GM18873 (cell line): ENCODE results near the gene PCDHGA4.
"Not testable (repeated sequence)": the region's sequence is repeated elsewhere in the genome, so short reads cannot be mapped to it uniquely, and the experiment has no call there.

Experiments
- ATAC-seq: cut with Tn5 transposase; IDR thresholded peaks from one replicate; pipeline ENCODE4 v1.9.1; 2021; ENCODE audit warnings: mild to moderate bottlenecking, moderate library complexity, moderate number of reproducible peaks; ENCODE audit not compliant: unreplicated experiment, low FRiP score

The PCDHGA4 gene

GRCh38 chr5:141382469-141383294 is 27.9 kb downstream of the PCDHGA4 start, which contains the start of gene PCDHGA7:
Gene PCDHGA7 (plus strand): TSS chr5:141382742. CDS start chr5:141382900, 158 bp downstream.
- no peak for ATAC-seq

DNA sequence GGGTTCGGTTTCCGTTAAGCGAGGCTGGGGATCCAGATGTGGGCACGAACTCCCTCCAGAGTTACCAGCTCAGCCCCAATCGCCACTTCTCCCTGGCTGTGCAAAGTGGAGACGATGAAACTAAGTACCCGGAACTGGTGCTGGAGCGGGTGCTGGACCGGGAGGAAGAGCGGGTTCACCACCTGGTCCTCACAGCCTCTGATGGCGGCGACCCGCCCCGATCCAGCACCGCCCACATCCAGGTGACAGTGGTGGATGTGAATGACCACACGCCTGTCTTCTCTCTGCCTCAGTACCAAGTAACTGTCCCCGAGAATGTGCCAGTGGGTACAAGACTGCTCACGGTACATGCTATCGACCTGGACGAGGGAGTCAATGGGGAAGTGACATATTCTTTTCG is 28.5 kb downstream of the PCDHGA4 start:
- ATAC-seq: no peak

DNA sequence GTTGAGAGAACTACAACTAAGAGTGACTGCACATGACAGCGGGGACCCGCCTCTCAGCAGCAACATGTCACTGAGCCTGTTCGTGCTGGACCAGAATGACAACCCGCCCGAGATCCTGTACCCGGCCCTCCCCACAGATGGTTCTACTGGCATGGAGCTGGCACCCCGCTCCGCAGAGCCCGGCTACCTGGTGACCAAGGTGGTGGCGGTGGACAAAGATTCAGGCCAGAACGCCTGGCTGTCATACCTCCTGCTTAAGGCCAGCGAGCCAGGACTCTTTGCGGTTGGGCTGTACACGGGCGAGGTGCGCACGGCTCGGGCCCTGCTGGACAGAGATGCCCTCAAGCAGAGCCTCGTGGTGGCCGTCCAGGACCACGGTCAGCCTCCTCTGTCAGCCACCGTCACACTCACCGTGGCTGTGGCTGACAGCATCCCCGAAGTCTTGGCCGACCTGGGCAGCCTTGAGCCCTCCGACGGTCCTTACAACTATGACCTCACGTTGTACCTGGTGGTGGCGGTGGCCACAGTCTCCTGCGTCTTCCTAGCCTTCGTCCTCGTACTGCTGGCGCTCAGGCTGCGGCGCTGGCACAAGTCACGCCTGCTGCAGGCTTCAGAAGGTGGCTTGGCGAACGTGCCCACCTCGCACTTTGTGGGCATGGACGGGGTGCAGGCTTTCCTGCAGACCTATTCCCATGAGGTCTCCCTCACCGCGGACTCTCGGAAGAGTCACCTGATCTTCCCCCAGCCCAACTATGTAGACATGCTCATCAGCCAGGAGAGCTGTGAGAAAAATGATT is 29.8 kb downstream of the PCDHGA4 start:
- no peak for ATAC-seq

GRCh38 chr5:141387557-141388311 is 32.9 kb downstream of the PCDHGA4 start, which contains the start of gene PCDHGB4:
Gene PCDHGB4 (plus strand): TSS chr5:141387698. CDS start chr5:141387885, 187 bp downstream.
- not testable (repeated sequence) for ATAC-seq

GRCh38 chr5:141388661-141389060 is 33.8 kb downstream of the PCDHGA4 start:
- no peak for ATAC-seq

GRCh38 chr5:141389153-141390042 is 34.6 kb downstream of the PCDHGA4 start:
- no peak for ATAC-seq

GRCh38 chr5:141392429-141393198 is 37.8 kb downstream of the PCDHGA4 start, which contains the start of gene PCDHGA8:
Gene PCDHGA8 (plus strand): TSS chr5:141392633. CDS start chr5:141392814, 181 bp downstream.
- no peak for ATAC-seq

DNA sequence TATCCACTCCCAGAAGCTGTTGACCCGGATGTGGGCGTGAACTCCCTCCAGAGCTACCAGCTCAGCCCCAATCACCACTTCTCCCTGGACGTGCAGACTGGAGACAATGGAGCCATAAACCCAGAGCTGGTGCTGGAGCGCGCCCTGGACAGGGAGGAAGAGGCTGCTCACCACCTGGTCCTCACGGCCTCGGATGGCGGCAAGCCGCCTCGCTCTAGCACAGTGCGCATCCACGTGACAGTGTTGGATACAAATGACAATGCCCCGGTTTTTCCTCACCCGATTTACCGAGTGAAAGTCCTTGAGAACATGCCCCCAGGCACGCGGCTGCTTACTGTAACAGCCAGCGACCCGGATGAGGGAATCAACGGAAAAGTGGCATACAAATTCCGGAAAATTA is 38.4 kb downstream of the PCDHGA4 start:
- no peak for ATAC-seq

DNA sequence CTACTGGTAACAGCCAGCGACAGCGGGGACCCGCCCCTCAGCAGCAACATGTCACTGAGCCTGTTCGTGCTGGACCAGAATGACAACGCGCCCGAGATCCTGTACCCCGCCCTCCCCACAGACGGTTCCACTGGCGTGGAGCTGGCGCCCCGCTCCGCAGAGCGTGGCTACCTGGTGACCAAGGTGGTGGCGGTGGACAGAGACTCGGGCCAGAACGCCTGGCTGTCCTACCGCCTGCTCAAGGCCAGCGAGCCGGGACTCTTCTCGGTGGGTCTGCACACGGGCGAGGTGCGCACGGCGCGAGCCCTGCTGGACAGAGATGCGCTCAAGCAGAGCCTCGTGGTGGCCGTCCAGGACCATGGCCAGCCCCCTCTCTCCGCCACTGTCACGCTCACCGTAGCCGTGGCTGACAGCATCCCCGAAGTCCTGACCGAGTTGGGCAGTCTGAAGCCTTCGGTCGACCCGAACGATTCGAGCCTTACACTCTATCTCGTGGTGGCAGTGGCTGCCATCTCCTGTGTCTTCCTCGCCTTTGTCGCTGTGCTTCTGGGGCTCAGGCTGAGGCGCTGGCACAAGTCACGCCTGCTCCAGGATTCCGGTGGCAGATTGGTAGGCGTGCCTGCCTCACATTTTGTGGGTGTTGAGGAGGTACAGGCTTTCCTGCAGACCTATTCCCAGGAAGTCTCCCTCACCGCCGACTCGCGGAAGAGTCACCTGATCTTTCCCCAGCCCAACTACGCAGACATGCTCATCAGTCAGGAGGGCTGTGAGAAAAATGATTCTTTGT is 39.8 kb downstream of the PCDHGA4 start:
- not testable (repeated sequence) for ATAC-seq

- not testable (repeated sequence) for ATAC-seq
Observed at GRCh38 chr5:141397756-141398551, 43.1 kb downstream of the PCDHGA4 start, which contains the start of gene PCDHGB5. Gene PCDHGB5 (plus strand): TSS chr5:141397947. CDS start chr5:141398128, 181 bp downstream.

- ATAC-seq: no peak
Observed at GRCh38 chr5:141398608-141399007, 43.8 kb downstream of the PCDHGA4 start.

DNA sequence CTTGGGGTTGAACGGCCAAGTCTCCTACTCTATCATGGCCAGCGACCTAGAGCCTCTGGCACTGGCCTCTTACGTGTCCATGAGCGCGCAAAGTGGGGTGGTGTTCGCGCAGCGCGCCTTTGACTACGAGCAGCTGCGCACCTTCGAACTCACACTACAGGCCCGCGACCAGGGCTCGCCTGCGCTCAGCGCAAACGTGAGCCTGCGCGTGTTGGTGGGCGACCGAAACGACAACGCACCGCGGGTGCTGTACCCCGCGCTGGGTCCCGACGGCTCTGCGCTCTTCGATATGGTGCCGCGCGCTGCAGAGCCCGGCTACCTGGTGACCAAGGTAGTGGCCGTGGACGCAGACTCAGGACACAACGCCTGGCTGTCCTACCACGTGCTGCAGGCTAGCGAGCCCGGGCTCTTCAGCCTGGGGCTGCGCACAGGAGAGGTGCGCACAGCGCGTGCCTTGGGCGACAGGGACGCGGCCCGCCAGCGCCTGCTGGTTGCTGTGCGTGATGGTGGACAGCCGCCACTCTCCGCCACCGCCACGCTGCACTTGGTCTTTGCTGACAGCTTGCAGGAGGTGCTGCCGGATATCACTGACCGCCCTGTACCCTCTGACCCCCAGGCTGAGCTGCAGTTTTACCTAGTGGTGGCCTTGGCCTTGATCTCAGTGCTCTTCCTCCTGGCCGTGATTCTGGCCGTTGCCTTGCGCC is 44.9 kb downstream of the PCDHGA4 start:
- ATAC-seq: no peak

- no peak for ATAC-seq
Observed at GRCh38 chr5:141402553-141403243, 47.9 kb downstream of the PCDHGA4 start, which contains the start of gene PCDHGA9. Gene PCDHGA9 (plus strand): TSS chr5:141402778. CDS start chr5:141402953, 175 bp downstream.

GRCh38 chr5:141403387-141403786 is 48.6 kb downstream of the PCDHGA4 start:
- no peak for ATAC-seq
